22Rv1 (cell line): ENCODE results near the gene RNF41.

Experiments used
- H3K27ac ChIP-seq: fragments of 450-650 bp; 2 replicates; pipeline ENCODE4 v1.5.1; 2017
- ZFX ChIP-seq: fragments of 450-650 bp; IDR thresholded peaks from 2 replicates; pipeline ENCODE4 v1.6.1; 2017; ENCODE audit warnings: antibody characterized with exemption, borderline replicate concordance
- TF ChIP-seq, protein P1 (sequence below): fragments of 450-650 bp; IDR thresholded peaks from 2 replicates; pipeline ENCODE4 v1.5.1; 2017; ENCODE audit warnings: mild to moderate bottlenecking

Gene RNF41

DNA sequence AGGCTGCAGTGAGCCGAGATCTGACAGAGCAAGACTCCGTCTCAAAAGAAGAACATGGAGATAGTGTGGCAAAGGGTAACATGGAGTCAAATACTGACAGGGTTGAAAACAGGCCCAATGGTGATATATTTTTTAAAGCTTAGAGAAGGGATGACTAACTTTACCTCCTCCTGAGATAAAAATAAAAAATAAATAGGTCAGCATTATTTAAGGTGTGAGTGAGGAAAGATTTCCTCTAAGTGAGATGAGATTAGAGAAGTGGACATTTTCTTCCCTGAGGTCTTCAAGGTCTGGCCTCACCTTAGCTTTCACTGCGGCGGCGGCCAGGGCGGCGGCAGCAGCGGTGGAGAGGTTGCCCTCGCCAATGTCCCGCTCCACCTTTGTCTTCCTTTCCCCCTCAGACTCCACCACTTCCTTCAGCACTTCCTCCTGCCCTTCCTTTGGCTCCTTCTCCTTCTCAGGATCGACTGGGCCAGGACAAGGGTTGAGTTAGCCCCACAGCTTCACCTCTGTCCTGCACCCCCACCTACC lies 52.4 kb downstream of the RNF41 start:
- no peak for TF ChIP-seq ZFX
- TF ChIP-seq, protein P1, sequence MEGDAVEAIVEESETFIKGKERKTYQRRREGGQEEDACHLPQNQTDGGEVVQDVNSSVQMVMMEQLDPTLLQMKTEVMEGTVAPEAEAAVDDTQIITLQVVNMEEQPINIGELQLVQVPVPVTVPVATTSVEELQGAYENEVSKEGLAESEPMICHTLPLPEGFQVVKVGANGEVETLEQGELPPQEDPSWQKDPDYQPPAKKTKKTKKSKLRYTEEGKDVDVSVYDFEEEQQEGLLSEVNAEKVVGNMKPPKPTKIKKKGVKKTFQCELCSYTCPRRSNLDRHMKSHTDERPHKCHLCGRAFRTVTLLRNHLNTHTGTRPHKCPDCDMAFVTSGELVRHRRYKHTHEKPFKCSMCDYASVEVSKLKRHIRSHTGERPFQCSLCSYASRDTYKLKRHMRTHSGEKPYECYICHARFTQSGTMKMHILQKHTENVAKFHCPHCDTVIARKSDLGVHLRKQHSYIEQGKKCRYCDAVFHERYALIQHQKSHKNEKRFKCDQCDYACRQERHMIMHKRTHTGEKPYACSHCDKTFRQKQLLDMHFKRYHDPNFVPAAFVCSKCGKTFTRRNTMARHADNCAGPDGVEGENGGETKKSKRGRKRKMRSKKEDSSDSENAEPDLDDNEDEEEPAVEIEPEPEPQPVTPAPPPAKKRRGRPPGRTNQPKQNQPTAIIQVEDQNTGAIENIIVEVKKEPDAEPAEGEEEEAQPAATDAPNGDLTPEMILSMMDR = no peak
- no peak overlapping the region for H3K27ac ChIP-seq

- TF ChIP-seq, protein P1 = no peak
- H3K27ac ChIP-seq = peak overlapping the region; percentile 90
Measured at GRCh38 chr12:56165369-56165768, 56.4 kb downstream of the RNF41 start.

DNA sequence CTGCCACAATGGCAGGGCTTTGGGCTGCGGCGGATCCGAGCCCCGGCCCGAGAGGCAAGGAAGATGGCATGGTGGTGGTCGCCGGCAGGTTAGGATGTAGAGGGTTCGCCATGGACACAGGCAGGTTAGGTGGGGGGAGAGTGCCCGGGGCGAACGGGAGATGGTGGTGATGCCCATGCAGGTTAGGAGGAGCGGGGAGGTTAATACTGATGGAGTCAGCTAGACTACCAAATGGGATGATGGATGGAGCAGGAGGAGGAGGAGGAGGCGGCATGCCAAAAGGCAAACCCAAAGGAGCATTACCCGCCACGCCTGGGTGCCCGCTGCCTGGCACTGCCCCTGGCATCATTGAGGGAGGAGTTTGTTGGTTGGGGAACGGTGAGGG lies 57.4 kb downstream of the RNF41 start:
- H3K27ac ChIP-seq = peak overlapping the region; percentile 90
- TF ChIP-seq, protein P1 = no peak
- no peak for TF ChIP-seq ZFX

DNA sequence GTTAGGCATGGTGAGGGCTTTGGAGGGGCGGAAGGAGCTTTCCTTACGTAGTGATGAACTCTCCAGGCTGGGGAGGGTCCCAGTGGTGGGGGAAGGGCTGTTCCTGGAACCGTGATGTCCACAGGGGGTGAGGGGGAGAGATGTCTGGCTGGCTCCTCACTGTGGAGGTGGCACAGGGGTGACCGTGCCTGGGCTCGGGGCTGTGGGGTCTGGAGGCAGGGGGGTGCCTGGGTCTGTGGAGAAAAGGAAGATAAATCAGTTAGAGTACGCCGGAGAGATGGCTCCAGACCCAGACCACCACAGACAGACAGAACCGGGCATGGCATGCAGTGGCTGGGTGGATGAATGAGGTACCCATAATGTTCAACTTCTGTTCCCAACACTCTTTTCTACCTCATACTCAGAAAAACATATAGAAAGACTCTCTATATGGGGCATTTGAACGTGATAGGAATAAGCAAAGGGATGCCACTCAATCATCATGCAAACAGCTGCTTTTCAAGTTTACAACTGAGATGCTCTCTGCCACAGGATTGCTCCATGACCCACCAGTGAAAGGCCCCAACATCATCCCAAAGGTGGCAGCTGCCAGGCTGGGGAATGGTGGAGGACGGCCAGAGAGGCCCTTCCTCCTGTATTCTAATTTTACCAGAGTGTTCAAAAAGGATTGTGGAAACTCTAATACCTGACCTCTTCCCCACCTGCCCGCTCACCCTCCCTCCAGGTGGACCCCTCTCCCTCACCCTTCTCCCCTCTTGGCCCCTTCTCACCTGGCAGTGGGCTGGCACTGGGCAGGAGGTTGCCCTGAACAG lies 58.0 kb downstream of the RNF41 start:
- H3K27ac ChIP-seq = peak overlapping the region; percentile 90
- no peak for TF ChIP-seq ZFX
- TF ChIP-seq, protein P1 = no peak

- TF ChIP-seq, protein P1 = no peak
- TF ChIP-seq ZFX = no peak
- peak overlapping the region; percentile 90 for H3K27ac ChIP-seq
Measured at GRCh38 chr12:56162468-56163290, 59.0 kb downstream of the RNF41 start.

GRCh38 chr12:56161690-56162351 lies 59.9 kb downstream of the RNF41 start:
- TF ChIP-seq, protein P1 = no peak
- no peak for TF ChIP-seq ZFX
- peak overlapping the region; percentile 90 for H3K27ac ChIP-seq
